ENCODE results near the gene PEAK1.

DNA sequence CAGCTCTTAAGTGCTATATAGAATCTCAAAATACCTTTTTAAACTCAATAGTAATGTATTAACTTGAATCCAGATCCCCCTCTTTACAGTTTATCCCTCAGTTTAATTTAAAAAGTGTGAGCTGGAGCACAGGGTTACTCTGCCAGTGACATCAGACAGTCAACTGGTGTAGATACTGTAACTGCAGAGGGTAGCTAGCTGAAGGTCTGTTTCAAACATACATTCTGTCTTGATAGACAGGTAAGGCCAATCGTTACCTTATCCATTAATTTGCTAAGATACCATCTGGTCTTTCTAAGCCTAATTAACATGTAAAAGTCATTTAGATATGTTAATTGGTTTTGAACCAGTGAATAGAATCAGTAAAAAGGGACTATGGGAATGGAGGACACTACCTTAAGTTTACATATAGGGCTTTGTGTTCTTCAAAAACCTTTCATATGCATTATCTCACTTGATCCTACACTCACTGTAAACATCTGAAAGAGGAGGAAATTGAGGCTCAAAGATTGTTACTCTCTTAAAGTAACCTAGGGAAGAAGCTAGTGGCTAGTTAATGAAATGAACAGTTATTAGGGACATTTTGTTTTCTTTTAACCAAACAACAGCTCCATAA is 289.5 kb downstream of the PEAK1 start:
- TF ChIP-seq, protein P1, sequence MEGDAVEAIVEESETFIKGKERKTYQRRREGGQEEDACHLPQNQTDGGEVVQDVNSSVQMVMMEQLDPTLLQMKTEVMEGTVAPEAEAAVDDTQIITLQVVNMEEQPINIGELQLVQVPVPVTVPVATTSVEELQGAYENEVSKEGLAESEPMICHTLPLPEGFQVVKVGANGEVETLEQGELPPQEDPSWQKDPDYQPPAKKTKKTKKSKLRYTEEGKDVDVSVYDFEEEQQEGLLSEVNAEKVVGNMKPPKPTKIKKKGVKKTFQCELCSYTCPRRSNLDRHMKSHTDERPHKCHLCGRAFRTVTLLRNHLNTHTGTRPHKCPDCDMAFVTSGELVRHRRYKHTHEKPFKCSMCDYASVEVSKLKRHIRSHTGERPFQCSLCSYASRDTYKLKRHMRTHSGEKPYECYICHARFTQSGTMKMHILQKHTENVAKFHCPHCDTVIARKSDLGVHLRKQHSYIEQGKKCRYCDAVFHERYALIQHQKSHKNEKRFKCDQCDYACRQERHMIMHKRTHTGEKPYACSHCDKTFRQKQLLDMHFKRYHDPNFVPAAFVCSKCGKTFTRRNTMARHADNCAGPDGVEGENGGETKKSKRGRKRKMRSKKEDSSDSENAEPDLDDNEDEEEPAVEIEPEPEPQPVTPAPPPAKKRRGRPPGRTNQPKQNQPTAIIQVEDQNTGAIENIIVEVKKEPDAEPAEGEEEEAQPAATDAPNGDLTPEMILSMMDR (IDR thresholded peaks at IDR 0.05; ENCODE audit: extremely low read depth in 1 of 2, insufficient read depth in 1 of 2, low read depth in 1 of 2, low read length in 2 of 2), result no peak
- no peak for TF ChIP-seq MAX (IDR thresholded peaks at IDR 0.05; ENCODE audit: insufficient read depth, insufficient read length)
- no peak for TF ChIP-seq POLR2AphosphoS5 (IDR thresholded peaks at IDR 0.05; ENCODE audit: insufficient read depth, low read depth, low read length)
- no peak for TF ChIP-seq MYC (IDR thresholded peaks at IDR 0.05; ENCODE audit: low read depth, low read length)
- TF ChIP-seq POLR2A (IDR thresholded peaks at IDR 0.05; ENCODE audit: low read depth, low read length), result no peak
- TF ChIP-seq EZH2 (IDR thresholded peaks at IDR 0.05; ENCODE audit: borderline replicate concordance, low read depth, low read length, severe bottlenecking), result no peak
- TF ChIP-seq GATA2 (IDR thresholded peaks at IDR 0.05; ENCODE audit: insufficient read depth, insufficient read length, low read depth, low read length), result no peak
- TF ChIP-seq JUN (IDR thresholded peaks at IDR 0.05; ENCODE audit: borderline replicate concordance, insufficient read depth, insufficient read length, low read depth), result no peak
